GM19023 (cell line): ENCODE results near the gene SYNJ1.

Experiments used
- ATAC-seq: cut with Tn5 transposase; IDR thresholded peaks from one replicate; pipeline ENCODE4 v1.9.1; 2021; ENCODE audit warnings: mild to moderate bottlenecking, moderate library complexity; ENCODE audit not compliant: unreplicated experiment

Gene SYNJ1

GRCh38 chr21:32735524-32735923 is 7.7 kb upstream of the SYNJ1 start:
- ATAC-seq, result no peak

DNA sequence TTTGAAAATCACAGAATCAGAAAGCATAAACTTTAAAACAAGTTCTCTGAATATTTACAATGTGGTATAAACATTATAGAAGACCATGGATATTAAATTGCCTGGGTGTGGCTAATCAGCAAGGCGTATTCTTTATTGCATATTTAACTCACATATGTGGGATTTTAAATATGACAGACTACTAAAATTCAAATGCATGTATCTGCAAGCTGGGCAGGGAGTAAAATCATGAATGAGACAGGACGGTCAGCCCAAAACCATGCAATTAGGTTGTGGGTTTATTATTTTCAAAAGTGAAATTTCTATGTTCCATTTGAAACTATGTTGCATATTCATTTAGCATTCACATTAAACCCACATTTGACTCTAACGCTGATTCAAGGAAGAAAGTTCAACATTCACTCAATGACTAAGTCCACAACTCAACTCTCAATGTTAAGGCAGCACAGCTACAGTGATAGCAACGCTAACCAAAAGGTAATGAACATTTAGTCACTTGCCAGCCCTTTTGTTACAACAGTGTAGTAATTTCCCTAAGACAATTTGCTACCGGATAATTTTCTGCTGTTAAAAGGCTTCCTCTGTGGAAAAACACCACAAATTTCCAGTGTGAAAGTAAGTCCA is 6.3 kb upstream of the SYNJ1 start:
- no peak for ATAC-seq

GRCh38 chr21:32733356-32733755 is 5.5 kb upstream of the SYNJ1 start:
- ATAC-seq, result no peak

DNA sequence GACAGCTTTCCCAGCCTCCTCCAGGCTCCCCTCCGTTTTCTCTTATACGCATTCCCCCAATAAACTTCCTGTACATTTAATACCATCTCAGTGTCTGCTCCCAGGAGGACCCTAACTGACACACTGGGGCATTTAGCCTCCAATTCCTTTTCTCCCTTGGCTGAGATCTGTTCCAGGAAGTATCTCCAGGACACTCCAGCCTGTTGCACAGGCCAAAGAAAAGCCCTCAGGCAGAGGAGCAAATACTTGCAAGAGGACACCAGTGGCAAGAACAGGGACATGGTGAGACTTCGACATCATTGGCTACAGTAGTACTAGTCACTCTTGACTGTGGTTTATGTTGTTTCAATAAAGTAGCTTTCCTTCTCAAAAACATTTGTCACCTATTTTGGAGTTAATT is 4.7 kb upstream of the SYNJ1 start:
- no peak for ATAC-seq

DNA sequence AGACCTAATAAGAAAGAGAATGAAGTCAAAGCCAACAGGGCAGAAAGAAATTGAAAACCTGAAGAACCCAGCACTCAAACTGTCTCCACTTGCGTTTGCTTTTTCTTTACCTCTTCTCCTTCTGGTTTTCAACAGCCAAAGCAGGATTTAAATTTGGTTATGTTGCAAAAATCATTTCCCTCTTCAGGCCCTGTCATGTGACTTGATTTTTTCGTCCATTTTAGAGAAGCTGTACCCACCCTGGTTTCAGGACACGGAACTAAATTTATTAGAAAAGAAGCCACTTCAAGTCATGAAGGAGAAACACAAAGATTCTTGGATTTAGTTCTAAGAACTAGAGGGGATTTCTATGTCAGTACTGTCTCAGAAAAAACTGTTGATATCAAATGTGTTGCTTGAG is 1.0 kb upstream of the SYNJ1 start:
- no peak for ATAC-seq

DNA sequence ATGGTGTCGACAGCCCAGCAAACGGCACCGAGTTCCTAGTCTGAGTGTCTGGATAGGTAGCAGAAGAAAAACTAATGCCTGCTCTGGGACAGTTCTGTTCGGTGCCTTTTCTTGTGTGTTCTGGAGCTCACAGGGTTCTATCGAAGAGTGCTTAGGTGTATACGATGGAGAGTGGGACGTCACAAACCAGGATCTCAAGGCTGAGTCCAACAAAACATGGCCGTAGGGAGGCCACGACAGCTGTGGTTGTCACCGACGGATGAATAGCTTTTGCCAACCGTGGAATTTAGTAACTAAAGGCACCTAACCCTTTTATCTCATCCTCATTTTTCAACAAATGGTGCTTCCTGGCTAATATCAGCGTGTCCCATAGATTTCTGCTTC is 635 bp upstream of the SYNJ1 start:
- ATAC-seq, result no peak

- ATAC-seq, result peak; percentile 20
Observed at GRCh38 chr21:32726839-32727686, 750 bp downstream of the SYNJ1 start.

DNA sequence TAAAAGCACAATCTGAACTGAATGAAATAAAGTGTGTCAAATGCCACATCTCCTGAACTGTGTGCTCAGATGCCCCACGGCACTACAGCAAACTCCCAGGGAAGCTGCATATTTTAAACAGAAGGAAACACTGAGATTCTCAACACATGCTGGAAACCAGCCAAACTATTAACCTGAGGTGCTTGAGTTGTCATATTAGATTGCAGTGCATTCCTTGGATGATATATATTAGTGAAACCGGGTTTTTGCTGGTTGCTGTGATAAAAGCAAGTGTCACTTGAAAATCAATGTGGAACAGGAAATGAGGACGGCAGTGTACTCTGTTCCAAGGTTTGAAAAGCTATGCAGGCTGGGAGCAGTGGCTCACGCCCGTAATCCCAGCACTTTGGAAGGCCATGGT is 8.7 kb downstream of the SYNJ1 start:
- no peak for ATAC-seq

DNA sequence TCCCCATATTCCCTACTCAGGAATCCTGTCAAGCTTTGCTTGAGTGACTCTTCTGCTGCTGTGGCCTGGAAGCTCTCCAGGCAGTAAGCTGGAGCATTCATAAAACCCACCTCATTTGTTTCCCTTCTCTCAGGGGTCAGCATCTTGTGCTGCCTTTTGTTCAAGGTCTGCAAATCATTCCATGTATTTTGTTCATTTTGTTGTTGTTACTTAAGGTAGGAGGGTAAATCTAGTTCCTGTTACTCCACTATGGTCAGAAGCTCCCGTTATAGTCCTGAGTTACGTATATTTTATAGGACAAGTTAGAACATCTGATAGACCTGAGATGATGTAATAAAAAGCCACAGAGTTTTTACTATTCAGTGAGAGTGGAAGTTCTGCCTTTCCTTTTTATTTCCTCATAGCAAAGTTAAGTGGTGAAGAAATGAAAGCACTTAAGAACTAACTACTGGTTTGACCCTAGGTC is 9.9 kb downstream of the SYNJ1 start:
- no peak for ATAC-seq

DNA sequence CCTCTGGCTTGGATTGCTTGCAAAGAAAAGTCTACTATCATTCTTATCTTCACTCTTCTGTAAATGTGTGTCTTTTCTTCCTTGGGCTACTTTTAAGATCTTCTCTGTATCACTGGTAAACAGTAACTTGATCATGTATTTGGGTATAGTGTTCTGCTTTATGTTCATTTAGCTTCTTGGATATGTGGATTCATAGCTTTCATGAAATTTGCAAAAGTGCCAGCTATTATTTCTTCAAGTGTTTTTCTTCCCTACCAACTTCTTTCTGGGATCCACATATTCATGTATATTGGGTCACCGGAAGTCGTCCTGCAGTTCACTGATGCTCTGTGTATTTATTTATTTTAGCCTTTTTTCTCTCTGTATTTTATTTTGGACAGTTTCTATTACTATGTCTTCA is 11.3 kb downstream of the SYNJ1 start:
- ATAC-seq, result no peak

GRCh38 chr21:32713726-32714125 is 14.1 kb downstream of the SYNJ1 start:
- no peak for ATAC-seq

GRCh38 chr21:32712641-32713040 is 15.2 kb downstream of the SYNJ1 start:
- ATAC-seq, result no peak

DNA sequence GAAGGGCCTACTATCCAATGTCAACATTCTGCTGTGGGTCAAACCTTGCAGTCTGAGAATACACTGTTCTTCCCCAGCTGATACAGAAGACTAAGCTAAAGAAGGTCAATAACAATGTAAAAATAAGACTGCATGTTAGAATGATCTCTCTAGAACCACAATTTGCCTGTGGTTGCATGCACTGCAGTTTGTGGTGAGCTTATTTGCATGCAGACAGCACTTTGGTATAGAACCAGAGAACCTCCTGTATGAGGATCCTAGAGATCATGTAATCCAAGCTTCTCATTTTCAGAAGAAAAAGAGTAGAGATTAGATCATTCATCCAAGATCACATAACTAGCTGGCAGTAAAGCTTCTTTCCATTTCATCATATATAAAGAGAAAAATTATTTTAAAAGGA is 15.8 kb downstream of the SYNJ1 start:
- ATAC-seq, result peak; percentile 93

DNA sequence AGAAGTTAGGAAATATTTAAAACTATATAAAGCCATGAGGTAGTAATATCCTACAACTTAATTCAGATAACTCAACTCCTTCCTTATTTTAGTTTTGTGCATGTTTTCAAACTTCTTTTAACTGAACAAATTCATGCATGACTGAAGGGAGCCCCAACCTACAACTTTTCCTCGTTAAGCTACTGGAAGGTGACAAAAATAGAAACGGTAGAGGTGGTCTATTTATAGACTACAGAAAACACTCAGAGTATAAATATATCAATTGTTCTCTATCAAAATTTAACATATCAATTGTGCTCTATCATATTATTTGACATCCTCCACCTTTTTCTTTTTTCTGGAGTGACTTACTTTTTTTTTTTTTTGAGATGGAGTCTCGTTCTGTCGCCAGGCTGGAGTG is 16.8 kb downstream of the SYNJ1 start:
- ATAC-seq, result no peak

DNA sequence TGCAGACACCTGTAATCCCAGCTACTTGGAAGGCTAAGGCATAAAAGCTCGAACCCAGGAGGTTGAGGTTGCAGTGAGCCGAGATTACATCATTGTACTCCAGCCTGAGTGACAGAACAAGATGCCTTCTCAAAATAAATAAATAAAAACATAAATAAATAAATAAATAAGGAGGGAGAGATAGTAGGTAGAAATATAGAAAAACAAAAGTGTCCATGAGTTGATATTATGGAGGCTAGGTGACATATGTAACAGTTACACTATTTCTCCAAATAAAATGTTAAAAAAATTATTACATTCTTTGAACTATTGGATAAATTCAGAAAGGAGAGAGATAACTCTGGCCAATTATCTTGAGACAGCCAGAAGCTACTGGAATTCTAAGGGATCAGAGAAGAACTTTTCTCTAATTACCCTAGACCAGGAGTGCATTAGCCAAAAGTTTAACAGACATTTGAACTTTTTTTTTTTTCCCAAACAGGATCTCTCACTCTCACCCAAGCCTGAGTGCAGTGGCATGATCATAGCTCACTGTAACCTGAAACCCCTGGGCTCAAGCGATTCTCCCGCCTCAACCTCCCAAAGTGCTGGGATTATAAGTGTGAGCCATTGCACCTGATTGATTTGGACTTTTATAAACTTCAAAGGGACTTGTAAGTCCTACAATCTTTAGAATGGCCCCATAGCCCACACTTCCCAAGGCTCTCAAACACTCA is 17.6 kb downstream of the SYNJ1 start:
- ATAC-seq, result no peak

DNA sequence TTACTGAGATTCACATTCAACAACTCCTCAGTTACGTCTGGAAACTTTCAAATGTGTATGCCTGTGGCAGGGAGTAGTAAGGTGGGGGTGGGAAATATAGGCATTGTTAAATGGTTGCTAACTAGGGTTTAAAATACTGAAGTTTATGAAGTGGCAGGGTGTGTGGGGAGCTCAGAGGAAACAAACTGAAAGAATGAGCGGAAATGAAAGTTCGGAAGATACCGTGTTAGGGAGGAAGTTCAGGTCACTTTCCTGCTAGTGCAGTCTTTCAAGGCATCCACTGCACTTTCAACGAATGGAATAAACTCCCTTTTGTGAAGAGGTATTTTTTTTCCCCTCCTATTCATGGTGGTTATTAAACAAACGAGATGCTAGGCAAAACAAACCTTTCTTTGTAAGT is 19.7 kb downstream of the SYNJ1 start:
- no peak for ATAC-seq

DNA sequence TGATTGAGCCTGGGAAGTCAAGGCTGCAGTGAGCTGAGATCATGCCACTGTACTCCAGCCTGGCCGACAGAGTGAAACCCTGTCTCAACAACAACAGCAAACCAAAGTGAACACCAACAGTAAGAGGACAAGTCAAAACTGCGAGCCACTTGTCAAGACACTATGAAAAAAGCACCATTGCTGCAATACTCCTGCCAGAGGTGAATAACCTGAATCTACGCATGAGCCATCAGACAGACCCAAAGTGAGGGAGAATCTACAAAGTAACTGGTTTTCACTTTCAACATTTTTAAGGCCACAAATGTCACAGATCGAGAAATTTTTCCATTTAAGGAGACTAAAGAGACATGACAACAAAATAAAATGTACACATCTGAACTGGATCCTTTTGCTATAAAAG is 21.9 kb downstream of the SYNJ1 start:
- ATAC-seq, result no peak

DNA sequence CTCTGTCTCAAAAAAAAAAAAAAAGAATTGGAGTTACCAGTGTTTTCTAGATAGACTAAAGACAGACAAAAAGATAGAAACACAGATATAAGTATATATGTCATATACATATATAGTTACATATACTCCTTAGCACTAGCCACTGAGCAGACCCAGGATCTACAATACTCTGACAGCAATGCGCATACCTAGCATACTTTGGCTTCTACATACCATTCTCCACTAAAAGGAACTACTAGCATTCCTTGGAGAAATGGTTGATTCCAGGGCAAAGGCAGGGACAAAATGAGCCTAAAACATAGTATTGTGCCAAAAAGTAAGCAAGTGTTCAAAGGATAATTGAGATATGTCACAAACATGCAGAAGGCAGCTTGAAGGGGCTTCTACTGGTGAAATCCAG is 22.7 kb downstream of the SYNJ1 start:
- no peak for ATAC-seq

GRCh38 chr21:32702702-32703101 is 25.1 kb downstream of the SYNJ1 start:
- ATAC-seq, result no peak

DNA sequence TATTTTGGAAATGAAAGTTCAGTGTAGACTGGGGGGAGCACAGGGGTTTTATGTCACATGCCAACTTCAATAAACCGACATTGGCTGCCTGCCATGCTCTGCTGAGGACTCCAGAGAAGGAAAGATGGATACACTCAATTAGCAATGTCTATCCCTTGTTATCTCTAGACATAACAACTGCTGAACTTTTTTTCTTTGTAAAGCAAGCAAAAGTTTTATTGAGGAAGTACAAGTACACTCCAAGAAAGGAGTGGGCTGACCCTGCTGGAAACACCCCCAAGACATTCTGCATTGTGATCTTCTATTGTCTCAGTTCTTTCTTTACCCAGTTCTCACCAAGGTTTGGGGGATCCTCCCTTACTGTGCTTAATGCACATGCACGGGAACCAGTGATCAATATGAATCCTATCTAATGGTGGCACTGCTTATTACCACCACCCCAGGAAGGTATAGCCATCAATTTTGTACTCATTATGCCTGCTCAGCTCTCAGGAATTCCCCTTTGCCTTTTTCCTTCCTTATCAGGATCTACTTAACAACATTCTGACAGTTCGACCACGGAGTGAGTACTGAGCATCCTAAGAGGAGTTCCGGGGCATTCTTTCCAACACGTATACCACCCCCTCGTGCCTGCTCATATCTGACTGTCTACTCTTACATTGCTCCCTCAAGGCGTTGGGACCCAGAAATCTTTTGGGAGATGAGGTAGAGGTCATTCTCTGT is 28.7 kb downstream of the SYNJ1 start:
- no peak for ATAC-seq

- no peak for ATAC-seq
Observed at GRCh38 chr21:32698286-32698685, 29.5 kb downstream of the SYNJ1 start.
